OCI-LY7 (cell line): ENCODE results near the gene PKHD1. TPM values are rescaled to one million over a fixed set of nuclear protein-coding genes. Genes with fewer than 3 reads are reported as not detected.

Experiments
- BruUV-seq: library from RNA; stranded (reverse); fragments of 400-500 nt; replicated peaks from 2 replicates; lab custom pipeline; 2021; lab: Mats Ljungman, UMichigan
- CTCF ChIA-PET: fragments of 300-600 bp; sonication (Branson Sonifier 250); formaldehyde crosslinking; loops from one replicate; lab custom pipeline; 2022; ENCODE audit warnings: antibody characterized with exemption; ENCODE audit not compliant: unreplicated experiment; lab: Charles Lee
- POLR2A ChIA-PET: fragments of 300-600 bp; sonication (Branson Sonifier 250); formaldehyde crosslinking; loops from one replicate; lab custom pipeline; 2022; ENCODE audit warnings: antibody characterized with exemption; lab: Charles Lee
- DNase-seq: peaks from one replicate; pipeline ENCODE4 v3.0.0-alpha.2; 2015; ENCODE audit warnings: low spot score
- H2AFZ ChIP-seq: fragments of 200-600 bp; sonication (generic), shearing (Covaris generic); 2 replicates; pipeline ENCODE4 v1.6.1; 2014; ENCODE audit warnings: mild to moderate bottlenecking, antibody characterized with exemption, low read length, moderate library complexity
- H3K27ac ChIP-seq: fragments of 200-600 bp; sonication (generic); 2 replicates; pipeline ENCODE4 v1.5.1; 2014; ENCODE audit warnings: mixed run types, low read depth, mild to moderate bottlenecking, moderate library complexity, low read length, inconsistent platforms; ENCODE audit not compliant: poor library complexity, severe bottlenecking
- H3K36me3 ChIP-seq: fragments of 200-600 bp; sonication (generic); 2 replicates; pipeline ENCODE4 v1.6.1; 2014; ENCODE audit warnings: mild to moderate bottlenecking, antibody characterized with exemption, low read length, moderate library complexity, mixed read lengths; ENCODE audit not compliant: insufficient read depth
- H3K4me1 ChIP-seq: fragments of 200-600 bp; sonication (generic); 2 replicates; pipeline ENCODE4 v1.5.1; 2014; ENCODE audit warnings: mild to moderate bottlenecking, low read length; ENCODE audit not compliant: insufficient read depth, poor library complexity, severe bottlenecking
- H3K4me2 ChIP-seq: fragments of 200-600 bp; sonication (generic); 2 replicates; pipeline ENCODE4 v1.6.1; 2014; ENCODE audit warnings: mild to moderate bottlenecking, low read length
- H3K4me3 ChIP-seq: fragments of 200-600 bp; sonication (generic); 2 replicates; pipeline ENCODE4 v1.5.1; 2014; ENCODE audit warnings: mild to moderate bottlenecking, low read depth, low read length; ENCODE audit not compliant: poor library complexity, severe bottlenecking
- H3K79me2 ChIP-seq: fragments of 200-600 bp; sonication (generic); 2 replicates; pipeline ENCODE4 v1.6.1; 2016; ENCODE audit warnings: low read depth, mild to moderate bottlenecking, low read length, moderate library complexity, mixed read lengths; ENCODE audit not compliant: insufficient read depth
- H3K9me2 ChIP-seq: fragments of 200-600 bp; sonication (generic); 2 replicates; pipeline ENCODE4 v1.6.1; 2016; ENCODE audit warnings: mild to moderate bottlenecking, low read length, mixed read lengths; ENCODE audit not compliant: insufficient read depth
- H3K9me3 ChIP-seq: fragments of 200-600 bp; sonication (generic); 2 replicates; pipeline ENCODE4 v1.6.1; 2014; ENCODE audit warnings: mild to moderate bottlenecking, mixed run types, low read length, mixed read lengths
- H4K20me1 ChIP-seq: fragments of 200-600 bp; sonication (generic); 2 replicates; pipeline ENCODE4 v1.6.1; 2014; ENCODE audit warnings: mild to moderate bottlenecking, antibody characterized with exemption, low read length, moderate library complexity, mixed read lengths; ENCODE audit not compliant: insufficient read depth
- EZH2phosphoT487 ChIP-seq: fragments of 200-600 bp; sonication (generic); IDR thresholded peaks from 2 replicates; pipeline ENCODE4 v1.6.1; 2018; ENCODE audit warnings: low read depth, borderline replicate concordance, mild to moderate bottlenecking, mixed run types, antibody characterized with exemption, low read length, moderate library complexity, mixed read lengths
- intact Hi-C: fragments of 100-400 bp; cut with micrococcal nuclease; formaldehyde crosslinking; loops from one replicate; pipeline ENCODE4 v1.10.0; 2022; ENCODE audit not compliant: unreplicated experiment
- total RNA-seq, 2 experiments: library from RNA; depleted of rRNA in 1 of 2; stranded (reverse); fragments of >200 nt in 1 of 2; shearing (Covaris generic) in 1 of 2; gene quantifications; 2 replicates each; pipeline ENCODE4 v1.2.3, GENCODE V29; 2014 to 2022
- TF ChIP-seq, protein P1 (sequence below): fragments of 200-600 bp; sonication (generic); conservative IDR thresholded peaks from 2 replicates; pipeline ENCODE4 v1.5.1; 2014; ENCODE audit warnings: mild to moderate bottlenecking, antibody characterized with exemption, low read length, moderate library complexity, mixed read lengths

The PKHD1 gene
- total RNA-seq, 2 experiments from 2014 or later = not detected

- H3K4me1 ChIP-seq = no peaks in the 10 kb centered on the region
- CTCF ChIA-PET = no interaction called here
- intact Hi-C loops = no loop called here
Observed at GRCh38 chr6:51608383-51608782, 479.0 kb downstream of the PKHD1 start.

DNA sequence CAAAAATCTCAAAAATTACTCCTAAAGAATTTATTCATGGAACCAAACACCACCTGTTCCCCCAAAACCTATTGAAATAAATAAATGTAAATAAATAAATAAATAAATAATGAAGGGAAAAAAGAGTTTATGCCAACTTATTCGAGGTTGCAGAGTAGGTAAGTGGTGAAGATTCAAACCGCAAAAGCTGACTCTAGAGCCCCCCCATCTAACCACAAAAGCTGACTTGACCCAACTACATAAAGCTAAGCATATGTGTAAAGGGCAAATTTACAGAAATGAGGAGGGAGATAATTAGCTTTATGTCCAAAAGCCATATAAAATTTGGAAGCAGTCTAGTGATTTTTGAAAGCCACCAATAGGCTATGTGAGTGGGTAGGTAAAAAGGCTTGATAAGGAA is 486.9 kb downstream of the PKHD1 start:
- Histone ChIP-seq H3K36me3 (no peaks in the 10 kb centered on the region), H3K9me2 (no peaks in the 10 kb centered on the region), H3K9me3 (no peaks in the 10 kb centered on the region), H3K27ac (no peak overlapping the region), H3K4me1 (no peaks in the 10 kb centered on the region), H3K4me2 (no peak overlapping the region), H3K79me2 (no peaks in the 10 kb centered on the region), H4K20me1 (no peaks in the 10 kb centered on the region), H2AFZ (no peak overlapping the region), H3K4me3 (no peak overlapping the region)
- no peak for DNase-seq
- no TSS peak for BruUV-seq
- ChIA-PET CTCF (no interaction called here), POLR2A (no interaction called here)
- TF ChIP-seq EZH2phosphoT487 = no peak
- TF ChIP-seq, protein P1, sequence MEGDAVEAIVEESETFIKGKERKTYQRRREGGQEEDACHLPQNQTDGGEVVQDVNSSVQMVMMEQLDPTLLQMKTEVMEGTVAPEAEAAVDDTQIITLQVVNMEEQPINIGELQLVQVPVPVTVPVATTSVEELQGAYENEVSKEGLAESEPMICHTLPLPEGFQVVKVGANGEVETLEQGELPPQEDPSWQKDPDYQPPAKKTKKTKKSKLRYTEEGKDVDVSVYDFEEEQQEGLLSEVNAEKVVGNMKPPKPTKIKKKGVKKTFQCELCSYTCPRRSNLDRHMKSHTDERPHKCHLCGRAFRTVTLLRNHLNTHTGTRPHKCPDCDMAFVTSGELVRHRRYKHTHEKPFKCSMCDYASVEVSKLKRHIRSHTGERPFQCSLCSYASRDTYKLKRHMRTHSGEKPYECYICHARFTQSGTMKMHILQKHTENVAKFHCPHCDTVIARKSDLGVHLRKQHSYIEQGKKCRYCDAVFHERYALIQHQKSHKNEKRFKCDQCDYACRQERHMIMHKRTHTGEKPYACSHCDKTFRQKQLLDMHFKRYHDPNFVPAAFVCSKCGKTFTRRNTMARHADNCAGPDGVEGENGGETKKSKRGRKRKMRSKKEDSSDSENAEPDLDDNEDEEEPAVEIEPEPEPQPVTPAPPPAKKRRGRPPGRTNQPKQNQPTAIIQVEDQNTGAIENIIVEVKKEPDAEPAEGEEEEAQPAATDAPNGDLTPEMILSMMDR = no peak
- intact Hi-C loops = no loop called here

More at GRCh38 chr6:51608383-51608782, 479.0 kb downstream of the PKHD1 start:
- no peak for DNase-seq
- H4K20me1 ChIP-seq = no peaks in the 10 kb centered on the region
- no peaks in the 10 kb centered on the region for H3K9me3 ChIP-seq
- H3K9me2 ChIP-seq = no peaks in the 10 kb centered on the region
- H3K79me2 ChIP-seq = no peaks in the 10 kb centered on the region
- H3K4me2 ChIP-seq = no peak overlapping the region
- BruUV-seq = no TSS peak
- TF ChIP-seq, protein P1 = no peak
- TF ChIP-seq EZH2phosphoT487 = no peak
- no peaks in the 10 kb centered on the region for H3K36me3 ChIP-seq
- POLR2A ChIA-PET = interaction anchor here (1.5 kb wide), 1 partner anchor 8 kb away, joined by 4 read pairs; no protein-coding TSS in a partner anchor
- H2AFZ ChIP-seq = no peak overlapping the region
- no peak overlapping the region for H3K4me3 ChIP-seq
- no peak overlapping the region for H3K27ac ChIP-seq

- no peaks in the 10 kb centered on the region for H3K4me1 ChIP-seq
- H3K4me3 ChIP-seq = no peak overlapping the region
- no peak overlapping the region for H3K27ac ChIP-seq
- H3K4me2 ChIP-seq = no peak overlapping the region
- CTCF ChIA-PET = no interaction called here
- H3K79me2 ChIP-seq = no peaks in the 10 kb centered on the region
- POLR2A ChIA-PET = interaction anchor here (0.8 kb wide), 1 partner anchor 26 kb away, joined by 3 read pairs; no protein-coding TSS in a partner anchor
- no peak for TF ChIP-seq EZH2phosphoT487
- TF ChIP-seq, protein P1 = no peak
- BruUV-seq = no TSS peak
- H2AFZ ChIP-seq = no peak overlapping the region
- no peaks in the 10 kb centered on the region for H4K20me1 ChIP-seq
- H3K9me2 ChIP-seq = no peaks in the 10 kb centered on the region; the same call in 1 of the 2 replicates
- intact Hi-C loops = no loop called here
- no peaks in the 10 kb centered on the region for H3K36me3 ChIP-seq
- no peaks in the 10 kb centered on the region for H3K9me3 ChIP-seq
- no peak for DNase-seq
Observed at GRCh38 chr6:51598171-51598570, 489.2 kb downstream of the PKHD1 start.
